ENCODE results near the gene BMPR1B.

Gene BMPR1B

DNA sequence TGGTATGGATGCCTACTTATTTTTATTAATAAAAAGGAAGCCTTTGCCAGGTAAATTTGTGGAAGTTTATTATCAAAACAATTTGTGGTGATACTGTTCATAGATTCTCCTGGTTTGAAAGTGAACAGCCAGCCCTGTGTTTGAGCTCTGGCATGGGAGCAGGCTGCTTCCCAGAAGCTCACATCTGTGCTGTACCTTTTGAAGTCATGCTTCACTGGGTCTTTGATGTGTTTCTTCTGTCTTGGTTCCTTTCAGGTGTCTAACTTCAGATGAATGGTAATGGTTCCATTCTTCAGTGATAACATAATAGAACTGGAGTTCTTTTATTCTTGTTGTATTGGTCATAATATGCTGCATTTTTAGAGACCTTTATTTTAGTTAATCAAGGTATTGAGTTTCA, 85.5 kb downstream of the BMPR1B start:
- DNase-seq (ENCODE audit: low read depth): no peak
- H3K4me3 ChIP-seq (ENCODE audit: low read length): no peak overlapping the region
- TF ChIP-seq, protein P1, sequence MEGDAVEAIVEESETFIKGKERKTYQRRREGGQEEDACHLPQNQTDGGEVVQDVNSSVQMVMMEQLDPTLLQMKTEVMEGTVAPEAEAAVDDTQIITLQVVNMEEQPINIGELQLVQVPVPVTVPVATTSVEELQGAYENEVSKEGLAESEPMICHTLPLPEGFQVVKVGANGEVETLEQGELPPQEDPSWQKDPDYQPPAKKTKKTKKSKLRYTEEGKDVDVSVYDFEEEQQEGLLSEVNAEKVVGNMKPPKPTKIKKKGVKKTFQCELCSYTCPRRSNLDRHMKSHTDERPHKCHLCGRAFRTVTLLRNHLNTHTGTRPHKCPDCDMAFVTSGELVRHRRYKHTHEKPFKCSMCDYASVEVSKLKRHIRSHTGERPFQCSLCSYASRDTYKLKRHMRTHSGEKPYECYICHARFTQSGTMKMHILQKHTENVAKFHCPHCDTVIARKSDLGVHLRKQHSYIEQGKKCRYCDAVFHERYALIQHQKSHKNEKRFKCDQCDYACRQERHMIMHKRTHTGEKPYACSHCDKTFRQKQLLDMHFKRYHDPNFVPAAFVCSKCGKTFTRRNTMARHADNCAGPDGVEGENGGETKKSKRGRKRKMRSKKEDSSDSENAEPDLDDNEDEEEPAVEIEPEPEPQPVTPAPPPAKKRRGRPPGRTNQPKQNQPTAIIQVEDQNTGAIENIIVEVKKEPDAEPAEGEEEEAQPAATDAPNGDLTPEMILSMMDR (IDR thresholded peaks at IDR 0.05; ENCODE audit: insufficient read depth, low read depth, low read length, missing control alignments): no peak

DNA sequence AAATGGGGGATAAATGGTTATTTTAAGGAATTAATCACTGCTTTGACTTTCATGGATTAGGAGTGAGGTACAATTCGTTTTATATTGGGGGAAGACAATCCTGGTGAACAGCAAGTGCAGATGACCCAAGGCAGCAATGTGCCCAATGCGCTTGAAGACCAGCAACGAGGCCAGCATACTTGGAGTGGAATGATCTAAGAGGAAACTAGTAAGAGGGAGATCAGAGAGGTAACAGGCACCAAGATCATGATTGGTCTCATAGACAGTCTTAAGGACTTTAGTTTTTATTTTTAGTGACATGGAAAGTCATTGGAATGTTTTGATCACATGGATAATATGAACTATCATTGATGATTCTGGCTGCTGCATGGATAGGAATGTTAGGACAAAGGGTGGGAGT, 90.6 kb downstream of the BMPR1B start:
- no peak for DNase-seq (ENCODE audit: low read depth)
- TF ChIP-seq, protein P1 (IDR thresholded peaks at IDR 0.05; ENCODE audit: insufficient read depth, low read depth, low read length, missing control alignments): no peak
- no peak overlapping the region for H3K4me3 ChIP-seq (ENCODE audit: low read length)

DNA sequence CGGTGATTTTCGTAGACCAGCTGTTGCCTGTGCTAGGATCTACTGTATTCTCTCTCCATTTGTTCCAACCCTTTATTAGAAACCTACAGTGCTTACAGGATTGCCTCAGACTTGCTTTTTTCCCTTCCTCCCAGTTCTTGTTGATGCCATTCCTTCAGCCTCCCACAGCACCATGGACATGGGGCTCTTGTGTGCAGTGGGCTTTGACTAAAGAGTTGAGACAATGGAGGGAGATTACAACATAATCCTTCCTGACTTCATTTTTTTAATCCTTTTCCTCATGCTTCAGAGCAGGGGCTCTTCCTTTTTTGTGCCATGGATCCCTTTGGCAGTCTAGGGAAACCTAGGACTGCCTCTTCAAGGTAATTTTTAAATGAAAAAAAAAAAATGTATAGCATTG, 92.1 kb downstream of the BMPR1B start:
- H3K4me3 ChIP-seq (ENCODE audit: low read length): no peak overlapping the region
- no peak for DNase-seq (ENCODE audit: low read depth)
- TF ChIP-seq, protein P1 (IDR thresholded peaks at IDR 0.05; ENCODE audit: insufficient read depth, low read depth, low read length, missing control alignments): no peak

DNA sequence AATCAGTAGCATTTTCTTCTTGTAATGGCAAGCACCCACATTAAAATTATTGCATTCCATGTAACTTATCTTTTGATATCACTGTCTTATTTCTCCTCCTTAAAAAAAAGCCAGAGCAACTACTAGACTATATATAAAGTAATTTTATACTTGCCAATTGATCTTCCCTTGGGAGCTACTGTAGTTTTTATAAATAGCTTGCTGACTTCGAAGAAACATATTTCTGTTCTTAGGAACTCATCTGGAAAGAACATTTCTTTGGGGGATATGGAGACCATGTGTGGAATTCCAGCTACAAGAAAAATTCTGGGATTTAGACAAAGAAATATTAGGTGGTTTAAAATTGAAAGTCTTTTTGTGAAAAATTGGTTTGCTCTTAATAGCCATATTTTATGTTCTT, 94.9 kb downstream of the BMPR1B start:
- TF ChIP-seq, protein P1 (IDR thresholded peaks at IDR 0.05; ENCODE audit: insufficient read depth, low read depth, low read length, missing control alignments): no peak
- no peak for DNase-seq (ENCODE audit: low read depth)
- H3K4me3 ChIP-seq (ENCODE audit: low read length): no peak overlapping the region

DNA sequence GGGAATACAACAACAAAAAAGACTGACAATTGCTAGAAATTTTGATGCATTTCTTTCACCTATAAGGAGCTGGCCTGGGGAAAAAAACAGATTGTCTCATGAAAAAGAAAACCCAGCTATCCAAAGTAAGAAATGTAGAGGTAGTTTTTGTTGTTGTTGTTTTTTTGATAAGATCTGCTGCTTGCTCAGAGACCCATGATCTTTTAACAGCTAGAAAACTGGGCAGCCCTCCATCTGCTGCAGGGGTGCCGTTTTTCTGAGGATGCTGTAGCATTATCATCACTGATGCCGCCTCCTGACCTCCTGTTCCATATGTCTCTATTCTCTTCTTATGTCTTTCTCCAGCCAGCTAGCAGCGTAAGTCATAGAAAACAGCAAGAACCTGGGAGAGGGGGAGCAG, 98.3 kb downstream of the BMPR1B start:
- H3K4me3 ChIP-seq (ENCODE audit: low read length): no peak overlapping the region
- DNase-seq (ENCODE audit: low read depth): no peak
- TF ChIP-seq, protein P1 (IDR thresholded peaks at IDR 0.05; ENCODE audit: insufficient read depth, low read depth, low read length, missing control alignments): no peak

DNA sequence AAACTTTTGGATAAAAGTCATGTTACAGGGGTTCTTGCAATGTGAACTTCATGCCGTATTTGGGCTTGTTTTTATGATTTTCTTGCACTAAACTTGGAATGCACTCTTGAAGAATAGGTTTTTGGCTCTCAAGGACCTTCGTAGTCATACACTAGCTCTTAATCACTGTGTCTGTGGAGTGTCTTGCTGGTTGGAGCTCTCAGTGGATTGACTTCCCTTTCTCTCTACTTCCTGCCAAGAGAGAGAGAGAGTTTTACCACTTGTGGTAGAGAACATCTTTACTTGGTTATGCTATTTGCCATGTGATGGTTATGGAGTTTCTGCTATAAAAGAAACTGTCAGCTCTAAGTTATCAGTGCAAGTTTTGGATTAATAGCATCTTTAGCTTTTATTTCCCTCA, 112.4 kb downstream of the BMPR1B start:
- no peak overlapping the region for H3K4me3 ChIP-seq (ENCODE audit: low read length)
- DNase-seq (ENCODE audit: low read depth): no peak
- TF ChIP-seq, protein P1 (IDR thresholded peaks at IDR 0.05; ENCODE audit: insufficient read depth, low read depth, low read length, missing control alignments): no peak

DNA sequence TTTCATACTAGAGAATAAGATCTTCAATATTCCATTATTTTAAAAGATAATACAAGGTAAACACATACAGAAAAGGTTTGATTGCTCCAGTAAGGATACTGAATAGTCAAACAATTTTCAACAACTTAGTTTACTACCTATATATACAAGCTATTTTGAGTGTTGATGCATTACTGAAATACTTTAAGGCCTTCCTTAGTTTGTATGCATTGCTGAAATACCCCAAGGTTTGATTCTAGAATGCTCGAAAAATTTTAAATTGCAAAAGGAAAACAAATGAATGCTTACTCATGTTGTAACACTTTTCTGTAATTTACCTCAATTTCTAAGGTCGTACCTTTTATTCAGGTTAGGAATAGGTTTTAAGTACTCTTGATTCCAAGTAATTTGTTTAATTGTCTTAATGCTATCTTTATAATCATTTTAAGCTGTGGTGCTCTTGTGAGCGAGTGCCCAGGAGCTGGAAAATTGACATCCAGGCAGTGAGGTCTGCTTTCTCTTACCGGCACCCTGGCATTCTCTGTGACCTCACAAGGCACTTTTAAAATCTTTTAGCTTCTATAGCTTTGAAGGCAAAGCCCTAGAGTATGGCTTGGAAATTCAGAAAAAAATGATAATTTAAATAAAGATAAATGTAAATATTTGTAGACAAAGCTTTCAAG, 114.0 kb downstream of the BMPR1B start:
- DNase-seq (ENCODE audit: low read depth): no peak
- H3K4me3 ChIP-seq (ENCODE audit: low read length): no peak overlapping the region
- TF ChIP-seq, protein P1 (IDR thresholded peaks at IDR 0.05; ENCODE audit: insufficient read depth, low read depth, low read length, missing control alignments): no peak
